Measurements from ENCODE around the gene OPCML. TPM values are rescaled to one million over a fixed set of nuclear protein-coding genes. Genes with fewer than 3 reads are reported as not detected.

Gene OPCML
- total and polyA plus RNA-seq, 2 donors (not counting 1 experiment from before 2014, with no cell fraction given) = 0.99 to 2.8 TPM

- H3K36me3 ChIP-seq (ENCODE audit: control insufficient read depth, insufficient read depth, low read length) = no peaks in the 10 kb centered on the region
- no peak overlapping the region for H3K27ac ChIP-seq (ENCODE audit: insufficient read depth, low read length)
- no peak overlapping the region for H3K4me2 ChIP-seq (ENCODE audit: extremely low read depth, insufficient read depth, low read length)
- H3K9ac ChIP-seq (ENCODE audit: insufficient read depth, low read length) = no peak overlapping the region
- H3K27me3 ChIP-seq (ENCODE audit: control insufficient read depth, insufficient read depth, low read length) = no peaks in the 10 kb centered on the region
- peak in 1 of 2 donors; percentile 60 for DNase-seq (ENCODE audit: low read depth in 2 of 2)
- H2AFZ ChIP-seq (ENCODE audit: low read length) = no peak overlapping the region
- H3K9me3 ChIP-seq (ENCODE audit: control insufficient read depth, insufficient read depth, low read depth, low read length) = no peaks in the 10 kb centered on the region
- TF ChIP-seq EZH2 (IDR thresholded peaks at IDR 0.05; ENCODE audit: low read length, missing control alignments) = no peak
- TF ChIP-seq, protein P1, sequence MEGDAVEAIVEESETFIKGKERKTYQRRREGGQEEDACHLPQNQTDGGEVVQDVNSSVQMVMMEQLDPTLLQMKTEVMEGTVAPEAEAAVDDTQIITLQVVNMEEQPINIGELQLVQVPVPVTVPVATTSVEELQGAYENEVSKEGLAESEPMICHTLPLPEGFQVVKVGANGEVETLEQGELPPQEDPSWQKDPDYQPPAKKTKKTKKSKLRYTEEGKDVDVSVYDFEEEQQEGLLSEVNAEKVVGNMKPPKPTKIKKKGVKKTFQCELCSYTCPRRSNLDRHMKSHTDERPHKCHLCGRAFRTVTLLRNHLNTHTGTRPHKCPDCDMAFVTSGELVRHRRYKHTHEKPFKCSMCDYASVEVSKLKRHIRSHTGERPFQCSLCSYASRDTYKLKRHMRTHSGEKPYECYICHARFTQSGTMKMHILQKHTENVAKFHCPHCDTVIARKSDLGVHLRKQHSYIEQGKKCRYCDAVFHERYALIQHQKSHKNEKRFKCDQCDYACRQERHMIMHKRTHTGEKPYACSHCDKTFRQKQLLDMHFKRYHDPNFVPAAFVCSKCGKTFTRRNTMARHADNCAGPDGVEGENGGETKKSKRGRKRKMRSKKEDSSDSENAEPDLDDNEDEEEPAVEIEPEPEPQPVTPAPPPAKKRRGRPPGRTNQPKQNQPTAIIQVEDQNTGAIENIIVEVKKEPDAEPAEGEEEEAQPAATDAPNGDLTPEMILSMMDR (conservative IDR thresholded peaks at IDR 0.05 in 1 of 2, IDR thresholded peaks at IDR 0.05 in 1 of 2; ENCODE audit: low read depth in 1 of 2, low read length in 2 of 2) = no peak
- no peaks in the 10 kb centered on the region for H3K4me1 ChIP-seq (ENCODE audit: control insufficient read depth, extremely low read depth, insufficient read depth, low read length)
- H3K4me3 ChIP-seq (replicated peaks in 1 of 4; ENCODE audit: control extremely low read depth in 1 of 4, insufficient read depth in 1 of 4, low read depth in 3 of 4, low read length in 4 of 4) = no peak overlapping the region
- no peaks in the 10 kb centered on the region for H3K79me2 ChIP-seq (ENCODE audit: control insufficient read depth, insufficient read depth, low read length)
- no peaks in the 10 kb centered on the region for H4K20me1 ChIP-seq (ENCODE audit: control insufficient read depth, extremely low read depth, insufficient read depth, low read length)
Measured at GRCh38 chr11:132549001-132549400, 983.3 kb downstream of the OPCML start.

DNA sequence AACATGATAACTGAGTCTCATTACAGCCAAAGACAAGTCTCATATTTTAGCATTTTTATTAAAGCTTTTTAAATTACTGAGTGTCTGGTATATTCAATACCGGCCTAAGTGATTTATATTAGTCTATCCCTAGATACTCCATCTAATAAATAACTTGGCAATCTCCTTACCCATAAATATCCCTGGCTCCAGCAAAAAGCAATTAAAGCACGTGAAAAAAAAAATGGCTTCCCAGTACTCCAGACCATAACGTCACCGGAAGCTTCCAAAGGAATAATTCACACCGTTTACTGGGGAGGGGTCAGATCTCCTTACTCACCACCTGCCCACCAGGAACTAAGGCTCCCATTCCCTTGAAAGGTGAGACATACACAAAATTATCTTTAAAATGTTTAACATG is 988.3 kb downstream of the OPCML start:
- no peaks in the 10 kb centered on the region for H3K27me3 ChIP-seq (ENCODE audit: control insufficient read depth, insufficient read depth, low read length)
- DNase-seq (ENCODE audit: low read depth in 2 of 2) = no peak
- H3K36me3 ChIP-seq (ENCODE audit: control insufficient read depth, insufficient read depth, low read length) = no peaks in the 10 kb centered on the region
- H3K4me2 ChIP-seq (ENCODE audit: extremely low read depth, insufficient read depth, low read length) = no peak overlapping the region
- no peaks in the 10 kb centered on the region for H3K4me1 ChIP-seq (ENCODE audit: control insufficient read depth, extremely low read depth, insufficient read depth, low read length)
- TF ChIP-seq, protein P1 (conservative IDR thresholded peaks at IDR 0.05 in 1 of 2, IDR thresholded peaks at IDR 0.05 in 1 of 2; ENCODE audit: low read depth in 1 of 2, low read length in 2 of 2) = no peak
- no peak for TF ChIP-seq EZH2 (IDR thresholded peaks at IDR 0.05; ENCODE audit: low read length, missing control alignments)
- no peak overlapping the region for H3K9ac ChIP-seq (ENCODE audit: insufficient read depth, low read length)
- H2AFZ ChIP-seq (ENCODE audit: low read length) = no peak overlapping the region
- no peaks in the 10 kb centered on the region for H3K79me2 ChIP-seq (ENCODE audit: control insufficient read depth, insufficient read depth, low read length)
- H4K20me1 ChIP-seq (ENCODE audit: control insufficient read depth, extremely low read depth, insufficient read depth, low read length) = no peaks in the 10 kb centered on the region
- no peak overlapping the region for H3K27ac ChIP-seq (ENCODE audit: insufficient read depth, low read length)
- no peak overlapping the region for H3K4me3 ChIP-seq (replicated peaks in 1 of 4; ENCODE audit: control extremely low read depth in 1 of 4, insufficient read depth in 1 of 4, low read depth in 3 of 4, low read length in 4 of 4)
- H3K9me3 ChIP-seq (ENCODE audit: control insufficient read depth, insufficient read depth, low read depth, low read length) = no peaks in the 10 kb centered on the region

DNA sequence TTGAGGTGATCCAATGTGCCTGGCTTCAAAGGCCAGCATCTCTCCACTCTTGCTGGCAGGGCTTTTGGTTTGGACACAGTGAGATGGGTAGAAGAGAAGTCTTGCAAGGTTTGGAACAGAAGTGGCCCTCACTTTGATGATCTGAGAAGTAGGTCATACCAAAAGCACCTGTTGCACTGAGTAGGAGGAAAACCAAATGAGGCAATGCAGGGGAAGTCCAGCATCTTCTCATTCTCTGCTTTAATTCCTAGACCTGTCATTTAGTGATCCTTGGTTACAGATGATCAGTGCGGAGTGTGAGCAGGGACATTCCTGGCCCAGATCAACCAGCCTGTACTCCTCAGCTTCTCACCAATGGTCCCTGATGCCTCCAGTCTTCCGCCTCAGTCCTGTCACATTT is 990.5 kb downstream of the OPCML start:
- Histone ChIP-seq H3K27me3 (ENCODE audit: control insufficient read depth, insufficient read depth, low read length) (no peaks in the 10 kb centered on the region), H3K4me1 (ENCODE audit: control insufficient read depth, extremely low read depth, insufficient read depth, low read length) (no peaks in the 10 kb centered on the region), H3K4me3 (replicated peaks in 1 of 4; ENCODE audit: control extremely low read depth in 1 of 4, insufficient read depth in 1 of 4, low read depth in 3 of 4, low read length in 4 of 4) (no peak overlapping the region), H2AFZ (ENCODE audit: low read length) (no peak overlapping the region), H3K79me2 (ENCODE audit: control insufficient read depth, insufficient read depth, low read length) (no peaks in the 10 kb centered on the region), H3K4me2 (ENCODE audit: extremely low read depth, insufficient read depth, low read length) (no peak overlapping the region), H3K9me3 (ENCODE audit: control insufficient read depth, insufficient read depth, low read depth, low read length) (no peaks in the 10 kb centered on the region), H3K36me3 (ENCODE audit: control insufficient read depth, insufficient read depth, low read length) (no peaks in the 10 kb centered on the region), H3K9ac (ENCODE audit: insufficient read depth, low read length) (no peak overlapping the region), H4K20me1 (ENCODE audit: control insufficient read depth, extremely low read depth, insufficient read depth, low read length) (no peaks in the 10 kb centered on the region), H3K27ac (ENCODE audit: insufficient read depth, low read length) (no peak overlapping the region)
- no peak for DNase-seq (ENCODE audit: low read depth in 2 of 2)
- no peak for TF ChIP-seq EZH2 (IDR thresholded peaks at IDR 0.05; ENCODE audit: low read length, missing control alignments)
- TF ChIP-seq, protein P1 (conservative IDR thresholded peaks at IDR 0.05 in 1 of 2, IDR thresholded peaks at IDR 0.05 in 1 of 2; ENCODE audit: low read depth in 1 of 2, low read length in 2 of 2) = no peak
